Brain microvascular endothelial cell (primary cell): ENCODE data around the gene LCNL1.

Experiments
- DNase-seq: peaks from one replicate; pipeline ENCODE4 v3.0.0-alpha.2; 2020
- H3K27ac ChIP-seq: fragments of 250-450 bp; sonication (Bioruptor Pico); 2 replicates; pipeline ENCODE4 v1.5.1; 2020; ENCODE audit warnings: mild to moderate bottlenecking, moderate library complexity
- H3K27me3 ChIP-seq: fragments of 250-450 bp; sonication (Bioruptor Pico); replicated peaks from 2 replicates; pipeline ENCODE4 v1.5.1; 2020; ENCODE audit warnings: mild to moderate bottlenecking
- H3K36me3 ChIP-seq: fragments of 250-450 bp; sonication (Bioruptor Pico); replicated peaks from 2 replicates; pipeline ENCODE4 v1.5.1; 2020; ENCODE audit warnings: mild to moderate bottlenecking
- H3K4me3 ChIP-seq: 2 replicates; pipeline ENCODE4 v1.5.1; 2011; ENCODE audit warnings: low read depth, mild to moderate bottlenecking, control low read depth, low read length, moderate library complexity
- CTCF ChIP-seq: IDR thresholded peaks from 2 replicates; pipeline ENCODE4 v1.5.1; 2011; ENCODE audit warnings: low read depth, mild to moderate bottlenecking, moderate library complexity, low read length, control low read depth, inconsistent platforms; ENCODE audit errors: missing control alignments
- in situ Hi-C: cut with HindIII; loops from 2 replicates; pipeline ENCODE4 v1.10.0; 2017; ENCODE audit warnings: low sequenced_read_pairs, low pct_ligation_motif_present

The LCNL1 gene

GRCh38 chr9:137017071-137017470, 34.3 kb downstream of the LCNL1 start:
- peaks cover 22% of the 10 kb centered on the region for H3K36me3 ChIP-seq
- in situ Hi-C loops = no loop called here
- DNase-seq = no peak
- H3K4me3 ChIP-seq = no peak overlapping the region
- H3K27me3 ChIP-seq = no peaks in the 10 kb centered on the region
- H3K27ac ChIP-seq = no peak overlapping the region
- no peak for TF ChIP-seq CTCF

GRCh38 chr9:137017791-137018497, 35.2 kb downstream of the LCNL1 start:
- peaks cover 22% of the 10 kb centered on the region for H3K36me3 ChIP-seq
- no peak for TF ChIP-seq CTCF
- H3K4me3 ChIP-seq = no peak overlapping the region
- no peak overlapping the region for H3K27ac ChIP-seq
- in situ Hi-C loops = no loop called here
- no peak for DNase-seq
- no peaks in the 10 kb centered on the region for H3K27me3 ChIP-seq

- H3K4me3 ChIP-seq = no peak overlapping the region
- H3K36me3 ChIP-seq = peaks cover 22% of the 10 kb centered on the region
- no peak overlapping the region for H3K27ac ChIP-seq
- no peaks in the 10 kb centered on the region for H3K27me3 ChIP-seq
- in situ Hi-C loops = no loop called here
- TF ChIP-seq CTCF = no peak
- no peak for DNase-seq
These were observed 36.2 kb downstream of the LCNL1 start for GRCh38 chr9:137018761-137019559.

GRCh38 chr9:137019891-137020683, 37.3 kb downstream of the LCNL1 start:
- H3K27me3 ChIP-seq = no peaks in the 10 kb centered on the region
- peaks cover 20% of the 10 kb centered on the region for H3K36me3 ChIP-seq
- no peak overlapping the region for H3K27ac ChIP-seq
- no peak for DNase-seq
- in situ Hi-C loops = no loop called here
- no peak overlapping the region for H3K4me3 ChIP-seq
- TF ChIP-seq CTCF = no peak

- Histone ChIP-seq H3K27ac (no peak overlapping the region), H3K36me3 (peaks cover 14% of the 10 kb centered on the region), H3K27me3 (no peaks in the 10 kb centered on the region), H3K4me3 (no peak overlapping the region)
- in situ Hi-C loops = no loop called here
- DNase-seq = no peak
- TF ChIP-seq CTCF = no peak
These were observed 38.2 kb downstream of the LCNL1 start for GRCh38 chr9:137020771-137021567.
